Neural cell (in vitro differentiated cells): ENCODE measurements around the gene TMEM240. TPM values are rescaled to one million over a fixed set of nuclear protein-coding genes. Genes with fewer than 3 reads are reported as not detected.

ENCODE experiments used
- H2AFZ ChIP-seq: fragments of 200-600, 300-800 bp; sonication (generic), shearing (Covaris generic); 2 replicates; pipeline ENCODE4 v1.6.0; 2014; ENCODE audit warnings: low read depth, mild to moderate bottlenecking, antibody characterized with exemption, low read length, moderate library complexity
- H3F3A ChIP-seq: fragments of 200-600 bp; shearing (Covaris generic); 2 replicates; pipeline ENCODE4 v1.6.1; 2016; ENCODE audit warnings: mild to moderate bottlenecking, moderate library complexity, mixed read lengths, antibody characterized with exemption, low read length; ENCODE audit not compliant: insufficient read depth, poor library complexity, severe bottlenecking
- H3K27ac ChIP-seq: fragments of 200-600, 300-800 bp; sonication (generic), shearing (Covaris generic); 2 replicates; pipeline ENCODE4 v1.5.1; 2014; ENCODE audit warnings: mild to moderate bottlenecking, low read length, moderate library complexity
- H3K27me3 ChIP-seq: fragments of 300-800, 200-600 bp; sonication (generic), shearing (Covaris generic); 2 replicates; pipeline ENCODE4 v1.6.0; 2014; ENCODE audit warnings: mild to moderate bottlenecking, low read depth, low read length, moderate library complexity; ENCODE audit not compliant: insufficient read depth
- H3K36me3 ChIP-seq: fragments of 300-800, 200-600 bp; sonication (generic), shearing (Covaris generic); 2 replicates; pipeline ENCODE4 v1.5.1; 2014; ENCODE audit warnings: mild to moderate bottlenecking, antibody characterized with exemption, low read length, moderate library complexity; ENCODE audit not compliant: insufficient read depth
- H3K4me2 ChIP-seq: fragments of 300-800, 200-600 bp; sonication (generic), shearing (Covaris generic); 2 replicates; pipeline ENCODE4 v1.6.0; 2014; ENCODE audit warnings: mild to moderate bottlenecking, low read length
- H3K4me3 ChIP-seq: fragments of 300-800, 200-600 bp; sonication (generic), shearing (Covaris generic); 2 replicates; pipeline ENCODE4 v1.5.1; 2014; ENCODE audit warnings: mild to moderate bottlenecking, low read length, moderate library complexity
- H3K79me2 ChIP-seq: fragments of 200-600 bp; shearing (Covaris generic); replicated peaks from 2 replicates; pipeline ENCODE4 v1.6.0; 2014; ENCODE audit warnings: mild to moderate bottlenecking, low read length, moderate library complexity; ENCODE audit not compliant: insufficient read depth
- H3K9ac ChIP-seq: fragments of 300-800, 200-600 bp; sonication (generic), shearing (Covaris generic); 2 replicates; pipeline ENCODE4 v1.6.1; 2016; ENCODE audit warnings: mild to moderate bottlenecking, low read length, mixed read lengths
- H3K9me2 ChIP-seq: fragments of 200-600 bp; shearing (Covaris generic); 2 replicates; pipeline ENCODE4 v1.6.1; 2016; ENCODE audit warnings: mild to moderate bottlenecking, low read length, mixed read lengths; ENCODE audit not compliant: insufficient read depth
- H3K9me3 ChIP-seq: fragments of 200-600, 300-800 bp; sonication (generic), shearing (Covaris generic); 2 replicates; pipeline ENCODE4 v1.6.1; 2016; ENCODE audit warnings: mild to moderate bottlenecking, mixed run types, low read length, moderate library complexity, mixed read lengths
- H4K20me1 ChIP-seq: fragments of 200-600 bp; shearing (Covaris generic); 2 replicates; pipeline ENCODE4 v1.6.1; 2016; ENCODE audit warnings: mild to moderate bottlenecking, mixed run types; ENCODE audit not compliant: insufficient read depth
- EP300 ChIP-seq: fragments of 450-650 bp; conservative IDR thresholded peaks from 2 replicates; pipeline ENCODE4 v1.6.1; 2014; ENCODE audit warnings: antibody characterized with exemption, mild to moderate bottlenecking, moderate library complexity; ENCODE audit not compliant: poor library complexity, severe bottlenecking
- EZH2 ChIP-seq: fragments of 200-600, 300-800 bp; shearing (Covaris generic), sonication (generic); IDR thresholded peaks from 2 replicates; pipeline ENCODE4 v1.6.1; 2014; ENCODE audit warnings: antibody characterized with exemption, low read length, borderline replicate concordance, mild to moderate bottlenecking; ENCODE audit not compliant: insufficient read depth, poor library complexity, severe bottlenecking
- MXI1 ChIP-seq: fragments of 450-650 bp; conservative IDR thresholded peaks from 2 replicates; pipeline ENCODE4 v1.6.1; 2014; ENCODE audit warnings: antibody characterized with exemption, mild to moderate bottlenecking; ENCODE audit not compliant: poor library complexity, severe bottlenecking
- POLR2AphosphoS5 ChIP-seq: IDR thresholded peaks from 2 replicates; pipeline ENCODE4 v1.6.1; 2012
- RAD21 ChIP-seq: fragments of 450-650 bp; conservative IDR thresholded peaks from 2 replicates; pipeline ENCODE4 v1.6.1; 2014; ENCODE audit warnings: antibody characterized with exemption, mild to moderate bottlenecking, moderate library complexity
- SMC3 ChIP-seq: fragments of 450-650 bp; conservative IDR thresholded peaks from 2 replicates; pipeline ENCODE4 v1.6.1; 2014; ENCODE audit warnings: antibody characterized with exemption, mild to moderate bottlenecking, moderate library complexity; ENCODE audit not compliant: poor library complexity
- TAF1 ChIP-seq: IDR thresholded peaks from 2 replicates; pipeline ENCODE4 v1.6.1; 2012; ENCODE audit warnings: low read depth
- polyA plus RNA-seq: library from polyadenylated mRNA; depleted of rRNA; stranded (reverse); fragments of >200 nt; gene quantifications from 2 replicates; pipeline ENCODE4 v1.2.3, GENCODE V29; 2014
- TF ChIP-seq, protein P1 (sequence below): fragments of 450-650 bp; IDR thresholded peaks from 2 replicates; pipeline ENCODE4 v1.5.1; 2014; ENCODE audit warnings: antibody characterized with exemption, mild to moderate bottlenecking, moderate library complexity; ENCODE audit not compliant: poor library complexity, severe bottlenecking
- TF ChIP-seq, protein P2 (sequence below): IDR thresholded peaks from 2 replicates; pipeline ENCODE4 v1.6.1; 2012; ENCODE audit warnings: borderline replicate concordance

Gene TMEM240
- polyA plus RNA-seq, 1 donor from 2014 or later = 46.7 TPM

DNA sequence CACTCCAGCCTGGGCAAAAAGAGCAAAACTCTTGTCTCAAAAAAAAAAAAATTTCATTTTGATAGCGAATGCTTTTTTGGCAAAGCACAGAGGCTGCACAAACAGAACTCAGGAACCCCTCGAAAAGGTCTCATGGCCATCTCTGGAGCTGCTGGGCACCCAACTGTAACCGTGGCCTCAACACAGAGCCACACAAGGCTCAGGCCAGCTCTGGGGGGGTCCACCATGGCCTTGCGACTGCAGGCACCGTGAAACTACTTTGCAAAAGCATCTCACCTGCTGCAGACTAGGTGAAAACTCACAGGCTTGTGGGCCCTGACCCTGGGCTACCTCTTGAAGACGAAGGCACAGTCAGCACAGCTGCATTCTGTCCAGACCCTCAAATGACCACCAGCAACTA lies 16.1 kb upstream of the TMEM240 start:
- Histone ChIP-seq H2AFZ (no peak overlapping the region), H3K36me3 (no peaks in the 10 kb centered on the region), H3K4me2 (no peak overlapping the region), H3K79me2 (no peaks in the 10 kb centered on the region), H3K27me3 (no peaks in the 10 kb centered on the region), H4K20me1 (no peaks in the 10 kb centered on the region), H3K27ac (no peak overlapping the region), H3F3A (no peaks in the 10 kb centered on the region), H3K9me3 (no peaks in the 10 kb centered on the region), H3K9ac (no peak overlapping the region), H3K4me3 (no peak overlapping the region), H3K9me2 (no peaks in the 10 kb centered on the region)
- TF ChIP-seq, protein P1, sequence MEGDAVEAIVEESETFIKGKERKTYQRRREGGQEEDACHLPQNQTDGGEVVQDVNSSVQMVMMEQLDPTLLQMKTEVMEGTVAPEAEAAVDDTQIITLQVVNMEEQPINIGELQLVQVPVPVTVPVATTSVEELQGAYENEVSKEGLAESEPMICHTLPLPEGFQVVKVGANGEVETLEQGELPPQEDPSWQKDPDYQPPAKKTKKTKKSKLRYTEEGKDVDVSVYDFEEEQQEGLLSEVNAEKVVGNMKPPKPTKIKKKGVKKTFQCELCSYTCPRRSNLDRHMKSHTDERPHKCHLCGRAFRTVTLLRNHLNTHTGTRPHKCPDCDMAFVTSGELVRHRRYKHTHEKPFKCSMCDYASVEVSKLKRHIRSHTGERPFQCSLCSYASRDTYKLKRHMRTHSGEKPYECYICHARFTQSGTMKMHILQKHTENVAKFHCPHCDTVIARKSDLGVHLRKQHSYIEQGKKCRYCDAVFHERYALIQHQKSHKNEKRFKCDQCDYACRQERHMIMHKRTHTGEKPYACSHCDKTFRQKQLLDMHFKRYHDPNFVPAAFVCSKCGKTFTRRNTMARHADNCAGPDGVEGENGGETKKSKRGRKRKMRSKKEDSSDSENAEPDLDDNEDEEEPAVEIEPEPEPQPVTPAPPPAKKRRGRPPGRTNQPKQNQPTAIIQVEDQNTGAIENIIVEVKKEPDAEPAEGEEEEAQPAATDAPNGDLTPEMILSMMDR = no peak
- TF ChIP-seq EP300 (no peak), EZH2 (no peak), RAD21 (no peak), MXI1 (no peak), POLR2AphosphoS5 (no peak)
- TF ChIP-seq, protein P2, sequence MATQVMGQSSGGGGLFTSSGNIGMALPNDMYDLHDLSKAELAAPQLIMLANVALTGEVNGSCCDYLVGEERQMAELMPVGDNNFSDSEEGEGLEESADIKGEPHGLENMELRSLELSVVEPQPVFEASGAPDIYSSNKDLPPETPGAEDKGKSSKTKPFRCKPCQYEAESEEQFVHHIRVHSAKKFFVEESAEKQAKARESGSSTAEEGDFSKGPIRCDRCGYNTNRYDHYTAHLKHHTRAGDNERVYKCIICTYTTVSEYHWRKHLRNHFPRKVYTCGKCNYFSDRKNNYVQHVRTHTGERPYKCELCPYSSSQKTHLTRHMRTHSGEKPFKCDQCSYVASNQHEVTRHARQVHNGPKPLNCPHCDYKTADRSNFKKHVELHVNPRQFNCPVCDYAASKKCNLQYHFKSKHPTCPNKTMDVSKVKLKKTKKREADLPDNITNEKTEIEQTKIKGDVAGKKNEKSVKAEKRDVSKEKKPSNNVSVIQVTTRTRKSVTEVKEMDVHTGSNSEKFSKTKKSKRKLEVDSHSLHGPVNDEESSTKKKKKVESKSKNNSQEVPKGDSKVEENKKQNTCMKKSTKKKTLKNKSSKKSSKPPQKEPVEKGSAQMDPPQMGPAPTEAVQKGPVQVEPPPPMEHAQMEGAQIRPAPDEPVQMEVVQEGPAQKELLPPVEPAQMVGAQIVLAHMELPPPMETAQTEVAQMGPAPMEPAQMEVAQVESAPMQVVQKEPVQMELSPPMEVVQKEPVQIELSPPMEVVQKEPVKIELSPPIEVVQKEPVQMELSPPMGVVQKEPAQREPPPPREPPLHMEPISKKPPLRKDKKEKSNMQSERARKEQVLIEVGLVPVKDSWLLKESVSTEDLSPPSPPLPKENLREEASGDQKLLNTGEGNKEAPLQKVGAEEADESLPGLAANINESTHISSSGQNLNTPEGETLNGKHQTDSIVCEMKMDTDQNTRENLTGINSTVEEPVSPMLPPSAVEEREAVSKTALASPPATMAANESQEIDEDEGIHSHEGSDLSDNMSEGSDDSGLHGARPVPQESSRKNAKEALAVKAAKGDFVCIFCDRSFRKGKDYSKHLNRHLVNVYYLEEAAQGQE = no peak

DNA sequence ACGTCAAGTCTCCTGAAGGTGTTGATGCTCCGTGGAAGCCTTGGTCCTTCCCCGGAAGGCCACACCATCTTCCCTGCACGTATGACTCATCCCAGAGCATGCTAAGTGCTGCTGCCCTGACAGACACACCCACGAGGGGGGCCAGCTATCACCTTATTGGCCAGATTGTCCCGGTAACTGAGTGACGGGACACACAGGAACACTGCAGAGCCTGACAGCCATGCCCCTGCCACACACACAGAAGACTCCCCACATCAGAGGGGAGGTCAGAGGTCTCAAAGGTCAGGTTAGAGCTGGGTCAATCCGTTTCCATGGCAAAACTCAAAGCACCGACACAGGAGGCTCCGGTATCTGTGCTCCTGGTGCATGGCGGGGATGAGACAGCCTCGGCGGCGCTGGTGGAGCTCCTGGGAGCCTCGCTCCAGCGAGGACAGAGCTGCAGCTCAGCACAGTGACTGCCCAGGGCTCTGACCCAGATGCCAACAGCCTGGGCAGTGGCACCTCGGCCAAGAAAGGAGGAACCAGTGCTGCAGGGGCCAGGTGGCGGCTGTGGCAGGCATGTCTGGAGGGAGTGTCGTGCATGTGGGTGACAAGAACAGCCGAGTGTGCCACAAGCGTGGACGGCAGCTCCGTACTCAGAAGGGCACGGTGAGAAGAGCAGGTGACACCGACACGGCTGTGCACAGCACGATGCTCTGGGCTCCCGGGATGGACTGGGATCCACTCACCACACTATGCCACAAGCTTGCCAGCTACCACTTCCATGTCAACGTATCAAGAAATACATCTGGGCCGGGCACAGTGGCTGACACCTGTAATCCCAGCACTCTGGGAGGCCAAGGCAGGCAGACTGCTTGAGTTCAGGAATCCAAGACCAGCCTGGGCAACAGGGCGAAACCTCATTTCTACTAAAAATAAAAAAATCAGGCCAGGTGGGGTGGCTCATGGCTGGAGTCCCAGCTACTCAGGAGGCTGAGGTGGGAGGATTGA lies 14.8 kb upstream of the TMEM240 start:
- H3K27me3 ChIP-seq = no peaks in the 10 kb centered on the region
- TF ChIP-seq EP300 (no peak), RAD21 (no peak), EZH2 (no peak), MXI1 (no peak), SMC3 (no peak), POLR2AphosphoS5 (no peak), TAF1 (no peak)
- TF ChIP-seq, protein P1 = no peak
- TF ChIP-seq, protein P2 = no peak
- no peak overlapping the region for H3K4me2 ChIP-seq
- H2AFZ ChIP-seq = no peak overlapping the region
- H3K9me2 ChIP-seq = no peaks in the 10 kb centered on the region
- H3K4me3 ChIP-seq = no peak overlapping the region
- H3K9ac ChIP-seq = no peak overlapping the region
- no peaks in the 10 kb centered on the region for H3K79me2 ChIP-seq
- no peaks in the 10 kb centered on the region for H3F3A ChIP-seq
- H3K9me3 ChIP-seq = no peaks in the 10 kb centered on the region
- no peaks in the 10 kb centered on the region for H4K20me1 ChIP-seq
- H3K27ac ChIP-seq = no peak overlapping the region
- H3K36me3 ChIP-seq = no peaks in the 10 kb centered on the region
